Neural progenitor cell (in vitro differentiated cells): ENCODE results near the gene ENC1.

ENCODE experiments used
- EZH2 ChIP-seq: fragments of 200-600 bp; sonication (generic); IDR thresholded peaks from 2 replicates; pipeline ENCODE4 v1.6.1; 2017; ENCODE audit warnings: antibody characterized with exemption, mild to moderate bottlenecking, moderate library complexity
- TF ChIP-seq, protein P1 (sequence below): fragments of 200-600 bp; sonication (generic); IDR thresholded peaks from 2 replicates; pipeline ENCODE4 v1.5.1; 2017; ENCODE audit warnings: antibody characterized with exemption, mild to moderate bottlenecking

GRCh38 chr5:74612045-74612444, 28.5 kb downstream of the ENC1 start:
- TF ChIP-seq, protein P1, sequence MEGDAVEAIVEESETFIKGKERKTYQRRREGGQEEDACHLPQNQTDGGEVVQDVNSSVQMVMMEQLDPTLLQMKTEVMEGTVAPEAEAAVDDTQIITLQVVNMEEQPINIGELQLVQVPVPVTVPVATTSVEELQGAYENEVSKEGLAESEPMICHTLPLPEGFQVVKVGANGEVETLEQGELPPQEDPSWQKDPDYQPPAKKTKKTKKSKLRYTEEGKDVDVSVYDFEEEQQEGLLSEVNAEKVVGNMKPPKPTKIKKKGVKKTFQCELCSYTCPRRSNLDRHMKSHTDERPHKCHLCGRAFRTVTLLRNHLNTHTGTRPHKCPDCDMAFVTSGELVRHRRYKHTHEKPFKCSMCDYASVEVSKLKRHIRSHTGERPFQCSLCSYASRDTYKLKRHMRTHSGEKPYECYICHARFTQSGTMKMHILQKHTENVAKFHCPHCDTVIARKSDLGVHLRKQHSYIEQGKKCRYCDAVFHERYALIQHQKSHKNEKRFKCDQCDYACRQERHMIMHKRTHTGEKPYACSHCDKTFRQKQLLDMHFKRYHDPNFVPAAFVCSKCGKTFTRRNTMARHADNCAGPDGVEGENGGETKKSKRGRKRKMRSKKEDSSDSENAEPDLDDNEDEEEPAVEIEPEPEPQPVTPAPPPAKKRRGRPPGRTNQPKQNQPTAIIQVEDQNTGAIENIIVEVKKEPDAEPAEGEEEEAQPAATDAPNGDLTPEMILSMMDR = no peak
- no peak for TF ChIP-seq EZH2
